Measurements from ENCODE around the gene BDKRB1.

GRCh38 chr14:96252323-96252998 lies 3.5 kb upstream of the BDKRB1 start:
- TF ChIP-seq CTCF (IDR thresholded peaks at IDR 0.05; ENCODE audit: low read depth, low read length) (no peak), EZH2phosphoT487 (IDR thresholded peaks at IDR 0.05; ENCODE audit: low read depth) (no peak)

All from OCI-LY3 (cell line).